Transverse colon (tissue), 4 donors: Measurements from ENCODE around the gene SPATA6L. TPM values are rescaled to one million over a fixed set of nuclear protein-coding genes. Genes with fewer than 3 reads are reported as not detected.
A peak's percentile ranks its signal among the peaks of the same experiment; 100 is the strongest.

Experiments used
- DNase-seq: peaks from one replicate; pipeline ENCODE4 v3.0.0-alpha.2; 2019
- H3K27ac ChIP-seq, 4 donors: fragments of 200-600 bp; sonication (generic); 2 replicates each; pipeline ENCODE4 v1.5.1; 2016 to 2018; ENCODE audit warnings: inconsistent platforms in 4 of 4
- H3K27me3 ChIP-seq: fragments of 200-600 bp; sonication (generic); 2 replicates; pipeline ENCODE4 v1.5.1; 2017; ENCODE audit warnings: inconsistent platforms
- H3K36me3 ChIP-seq, 4 donors: fragments of 200-600 bp; sonication (generic); 2 replicates each; pipeline ENCODE4 v1.5.1; 2017 to 2019; ENCODE audit warnings: inconsistent platforms in 4 of 4
- H3K4me1 ChIP-seq, 4 donors: fragments of 200-600 bp; sonication (generic); 2 replicates each; pipeline ENCODE4 v1.5.1; 2017 to 2020; ENCODE audit warnings: inconsistent platforms in 4 of 4
- H3K4me3 ChIP-seq, 4 donors: fragments of 200-600 bp; sonication (generic); 1 replicate in 1 of 4; 2 replicates in 3 of 4; pipeline versions ENCODE4 v1.5.1 to v1.6.1; 2017 to 2019; ENCODE audit warnings: inconsistent platforms in 4 of 4
- H3K9me3 ChIP-seq, 2 donors: fragments of 200-600 bp; sonication (generic); 2 replicates each; pipeline ENCODE4 v1.5.1; 2017 to 2019; ENCODE audit warnings: inconsistent platforms in 2 of 2
- EP300 ChIP-seq: sonication (generic); formaldehyde crosslinking; IDR thresholded peaks from one replicate; pipeline ENCODE4 v1.6.1; 2017; ENCODE audit warnings: antibody characterized with exemption, low read depth
- POLR2A ChIP-seq: fragments of 450-650 bp; IDR thresholded peaks from one replicate; pipeline ENCODE4 v1.6.1; 2016; ENCODE audit warnings: antibody characterized with exemption, mild to moderate bottlenecking, moderate library complexity
- POLR2AphosphoS5 ChIP-seq, 3 donors: sonication (generic); formaldehyde crosslinking; IDR thresholded peaks; one replicate each; pipeline ENCODE4 v1.6.1; 2016; ENCODE audit warnings: antibody characterized with exemption in 3 of 3
- WGBS, 2 donors: methylation state at CpG; one replicate each; pipeline ENCODE4 v1.1.5; 2018; ENCODE audit warnings: low coverage in 1 of 2; 5-methylcytosine and 5-hydroxymethylcytosine counted together
- in situ Hi-C, 4 donors: fragments of 200-750 bp; cut with MboI; loops; one replicate each; pipeline versions ENCODE4 v1.15.0 to v1.15.1; 2017; ENCODE audit warnings: low sequenced_read_pairs in 3 of 4, low pct_ligation_motif_present in 1 of 4, low pct_unique_long_range_greater_than_20kb in 1 of 4
- intact Hi-C: fragments of 100-400 bp; cut with DNase I; formaldehyde crosslinking; loops from one replicate; pipeline ENCODE4 v1.15.1; 2023; ENCODE audit warnings: low total_unique reads
- total RNA-seq, 4 donors: library from RNA; depleted of rRNA; stranded (reverse); fragments of >200 nt; gene quantifications; one replicate each; pipeline ENCODE4 v1.1.0, GENCODE V29; 2016
- TF ChIP-seq, protein P1 (sequence below), 5 experiments: fragments of 200-600 bp in 3 of 5; fragments of 450-650 bp in 2 of 5; sonication (generic) in 3 of 5; IDR thresholded peaks; 1 replicate in 2 of 5; 2 replicates in 3 of 5; pipeline ENCODE4 v1.5.1; 2016 to 2017; ENCODE audit warnings: antibody characterized with exemption in 5 of 5, inconsistent platforms in 3 of 5, mild to moderate bottlenecking in 2 of 5, moderate library complexity in 1 of 5

Gene SPATA6L
- total RNA-seq, 4 donors from 2014 or later, result 1.9 to 13.2 (median 5.5) TPM; not detected in 1

DNA sequence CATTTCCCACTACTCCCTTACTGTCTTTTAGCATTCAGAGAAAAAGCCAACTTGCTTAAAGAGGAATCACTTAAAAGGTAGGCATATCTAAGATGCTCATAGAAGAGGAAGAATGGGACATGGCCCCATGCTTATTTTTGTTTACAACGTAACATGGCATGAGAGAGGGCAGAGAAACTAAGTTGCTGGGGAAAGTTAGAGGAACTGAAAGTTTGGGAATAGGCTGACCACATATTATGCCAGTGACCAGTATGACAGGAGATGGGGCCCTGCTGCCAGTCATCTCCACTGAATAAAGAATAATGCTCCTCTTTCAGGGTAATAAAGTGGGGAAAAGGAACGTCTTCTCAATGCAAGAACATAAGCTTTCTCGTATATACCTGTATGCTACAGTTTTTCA is 2.3 kb downstream of the SPATA6L start:
- whole genome bisulfite sequencing, 2 donors, result 65 to 79% methylated on average over 3 of the region's 3 CpGs
- H3K36me3 ChIP-seq, result no peaks in the 10 kb centered on the region
- intact Hi-C loops (loop anchor here (2.0 kb wide), 1 partner anchor 15 kb away; the partner anchor contains the start of gene CDC37L1), in situ Hi-C loops (loop anchor here in 1 of 4 donors (25.0 kb wide), 1 partner anchor 323 kb away; the partner anchor contains the start of gene JAK2)
- no peaks in the 10 kb centered on the region for H3K27me3 ChIP-seq
- no peak for DNase-seq
- H3K9me3 ChIP-seq, result no peaks in the 10 kb centered on the region
- H3K4me1 ChIP-seq, result peaks cover 3 to 46% (median 26%) of the 10 kb centered on the region in 4 donors
- peak overlapping the region; percentile 13 to 94 (median 88) for H3K27ac ChIP-seq
- peak overlapping the region in 1 of 4 donors; percentile 99 for H3K4me3 ChIP-seq
- TF ChIP-seq POLR2A (no peak), EP300 (no peak), POLR2AphosphoS5 (IDR thresholded peaks at IDR 0.05) (no peak)
- TF ChIP-seq, protein P1, sequence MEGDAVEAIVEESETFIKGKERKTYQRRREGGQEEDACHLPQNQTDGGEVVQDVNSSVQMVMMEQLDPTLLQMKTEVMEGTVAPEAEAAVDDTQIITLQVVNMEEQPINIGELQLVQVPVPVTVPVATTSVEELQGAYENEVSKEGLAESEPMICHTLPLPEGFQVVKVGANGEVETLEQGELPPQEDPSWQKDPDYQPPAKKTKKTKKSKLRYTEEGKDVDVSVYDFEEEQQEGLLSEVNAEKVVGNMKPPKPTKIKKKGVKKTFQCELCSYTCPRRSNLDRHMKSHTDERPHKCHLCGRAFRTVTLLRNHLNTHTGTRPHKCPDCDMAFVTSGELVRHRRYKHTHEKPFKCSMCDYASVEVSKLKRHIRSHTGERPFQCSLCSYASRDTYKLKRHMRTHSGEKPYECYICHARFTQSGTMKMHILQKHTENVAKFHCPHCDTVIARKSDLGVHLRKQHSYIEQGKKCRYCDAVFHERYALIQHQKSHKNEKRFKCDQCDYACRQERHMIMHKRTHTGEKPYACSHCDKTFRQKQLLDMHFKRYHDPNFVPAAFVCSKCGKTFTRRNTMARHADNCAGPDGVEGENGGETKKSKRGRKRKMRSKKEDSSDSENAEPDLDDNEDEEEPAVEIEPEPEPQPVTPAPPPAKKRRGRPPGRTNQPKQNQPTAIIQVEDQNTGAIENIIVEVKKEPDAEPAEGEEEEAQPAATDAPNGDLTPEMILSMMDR (IDR thresholded peaks at IDR 0.05), result no peak

DNA sequence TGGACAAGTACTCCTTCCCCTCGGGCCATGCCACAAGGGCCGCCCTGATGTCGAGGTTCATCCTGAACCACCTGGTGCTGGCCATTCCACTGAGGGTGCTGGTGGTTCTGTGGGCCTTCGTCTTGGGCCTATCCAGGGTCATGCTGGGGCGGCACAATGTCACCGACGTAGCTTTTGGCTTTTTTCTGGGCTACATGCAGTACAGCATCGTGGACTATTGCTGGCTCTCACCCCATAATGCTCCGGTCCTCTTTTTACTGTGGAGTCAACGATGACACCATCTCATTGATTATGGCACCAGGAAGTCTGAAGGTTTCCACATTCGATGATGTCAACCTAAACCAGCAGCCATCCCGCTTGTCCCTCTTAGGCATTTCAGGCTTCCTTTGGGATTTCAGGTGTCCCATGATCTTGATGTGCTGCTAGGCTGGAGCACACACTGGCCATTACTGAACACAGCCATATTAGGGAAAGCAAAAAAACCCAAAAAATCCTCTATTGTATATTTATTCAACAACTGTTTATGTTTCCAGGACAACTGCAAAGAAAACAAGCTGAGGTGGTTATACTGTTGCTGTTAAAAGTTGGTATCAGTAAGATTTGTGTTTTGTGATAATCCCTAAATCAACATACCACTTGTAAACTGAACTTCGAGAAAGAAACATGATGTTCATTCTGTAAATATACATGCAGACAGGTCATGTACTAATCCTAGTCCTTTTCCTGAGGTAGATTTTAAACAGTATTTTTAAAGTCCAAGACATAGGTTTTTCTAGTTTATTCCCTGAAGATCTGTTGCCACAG is 3.1 kb downstream of the SPATA6L start:
- H3K9me3 ChIP-seq, result no peaks in the 10 kb centered on the region
- H3K36me3 ChIP-seq, result no peaks in the 10 kb centered on the region
- TF ChIP-seq, protein P1 (IDR thresholded peaks at IDR 0.05), result no peak
- no peak for TF ChIP-seq POLR2A
- peak in 2 of 3 donors; percentile 25 to 27 for TF ChIP-seq POLR2AphosphoS5 (IDR thresholded peaks at IDR 0.05)
- TF ChIP-seq EP300, result no peak
- in situ Hi-C loops, result loop anchor here in 1 of 4 donors (25.0 kb wide), 1 partner anchor 324 kb away; the partner anchor contains the start of gene JAK2
- H3K27me3 ChIP-seq, result no peaks in the 10 kb centered on the region
- H3K4me1 ChIP-seq, result peaks cover 3 to 48% (median 27%) of the 10 kb centered on the region in 4 donors
- DNase-seq, result no peak
- intact Hi-C loops, result loop anchor here (2.0 kb wide), 1 partner anchor 16 kb away; the partner anchor contains the start of gene CDC37L1
- peak overlapping the region; percentile 87 to 94 (median 92) for H3K27ac ChIP-seq
- H3K4me3 ChIP-seq, result peak overlapping the region; percentile 62 to 99 (median 82)
- 20 to 32% methylated on average over 1 to 13 of the region's 13 CpGs for WGBS, 2 donors

- in situ Hi-C loops, result loop anchor here in 1 of 4 donors (25.0 kb wide), 1 partner anchor 325 kb away; the partner anchor contains the start of gene JAK2
- 8% methylated on average over 40 of the region's 70 CpGs; no CpG with 5 or more reads in 1 of the 2 donors for WGBS, 2 donors
- H3K9me3 ChIP-seq, result no peaks in the 10 kb centered on the region
These were observed 3.9 kb downstream of the SPATA6L start, which contains the start of gene PLPP6 for GRCh38 chr9:4662108-4662988. Gene PLPP6 (plus strand): TSS chr9:4662294. CDS start chr9:4662376, 82 bp downstream.

More at GRCh38 chr9:4662108-4662988, 3.9 kb downstream of the SPATA6L start, which contains the start of gene PLPP6:
- TF ChIP-seq POLR2A (peak; percentile 87), POLR2AphosphoS5 (IDR thresholded peaks at IDR 0.05) (peak; percentile 78 to 94 (median 92)), EP300 (no peak)
- TF ChIP-seq, protein P1 (IDR thresholded peaks at IDR 0.05), result peak; percentile 46 to 71 (median 55)
- no peaks in the 10 kb centered on the region for H3K36me3 ChIP-seq
- H3K27ac ChIP-seq, result peak within 1 kb of the TSS; percentile 87 to 94 (median 92)
- intact Hi-C loops, result loop anchor here (2.0 kb wide), 1 partner anchor 16 kb away; the partner anchor contains the start of gene CDC37L1
- peaks cover 3 to 54% (median 30%) of the 10 kb centered on the region in 4 donors for H3K4me1 ChIP-seq
- peak; percentile 93 for DNase-seq
- no peaks in the 10 kb centered on the region for H3K27me3 ChIP-seq
- H3K4me3 ChIP-seq, result peak within 1 kb of the TSS; percentile 62 to 99 (median 82)
